Stimulated activated CD4-positive, alpha-beta T cell treated with anti-CD3 and anti-CD28 coated beads, Interleukin-2, amount 100 ng/mL, for 24 hours (primary cell): ENCODE data around the gene RFNG.
A peak's percentile ranks its signal among the peaks of the same experiment; 100 is the strongest.

Experiments used
- DNase-seq, 2 donors: peaks; one replicate each; pipeline ENCODE4 v3.0.0-alpha.2; 2020

Gene RFNG

GRCh38 chr17:82077617-82078358 lies 26.2 kb upstream of the RFNG start:
- no peak for DNase-seq

- no peak for DNase-seq
Measured at GRCh38 chr17:82076785-82077591, 25.4 kb upstream of the RFNG start.

GRCh38 chr17:82076018-82076784 lies 24.6 kb upstream of the RFNG start:
- no peak for DNase-seq

GRCh38 chr17:82073446-82073845 lies 21.8 kb upstream of the RFNG start:
- no peak for DNase-seq

GRCh38 chr17:82072827-82073226 lies 21.2 kb upstream of the RFNG start:
- no peak for DNase-seq

- no peak for DNase-seq
Measured at GRCh38 chr17:82070611-82071010, 19.0 kb upstream of the RFNG start.

- peak; percentile 77 to 80 for DNase-seq
Measured at GRCh38 chr17:82065638-82066303, 14.2 kb upstream of the RFNG start, which contains the start of gene DUS1L. DUS1L (minus strand) TSS chr17:82065804; CDS start chr17:82065059, 745 bp downstream.

GRCh38 chr17:82065193-82065637 lies 13.6 kb upstream of the RFNG start:
- DNase-seq, result no peak

GRCh38 chr17:82064433-82065192 lies 13.0 kb upstream of the RFNG start:
- DNase-seq, result no peak

GRCh38 chr17:82063424-82064415 lies 12.1 kb upstream of the RFNG start:
- no peak for DNase-seq

- DNase-seq, result no peak
Measured at GRCh38 chr17:82062984-82063368, 11.4 kb upstream of the RFNG start.

GRCh38 chr17:82062076-82062983 lies 10.7 kb upstream of the RFNG start:
- DNase-seq, result peak in 1 of 2 donors; percentile 1

- no peak for DNase-seq
Measured at GRCh38 chr17:82061047-82061925, 9.7 kb upstream of the RFNG start.

- no peak for DNase-seq
Measured at GRCh38 chr17:82060614-82061013, 9.0 kb upstream of the RFNG start.

GRCh38 chr17:82060001-82060380 lies 8.4 kb upstream of the RFNG start:
- no peak for DNase-seq

GRCh38 chr17:82059272-82060000 lies 7.8 kb upstream of the RFNG start:
- peak in 1 of 2 donors; percentile 5 for DNase-seq

GRCh38 chr17:82058855-82059249 lies 7.2 kb upstream of the RFNG start:
- no peak for DNase-seq
